Activated naive CD8-positive, alpha-beta T cell treated with anti-CD3 and anti-CD28 coated beads, Interleukin-2, amount 10 ng/mL, durations not matched to agents 7 days and 5 days (primary cell): ENCODE data around the gene RTN4RL2. TPM values are rescaled to one million over a fixed set of nuclear protein-coding genes. Genes with fewer than 3 reads are reported as not detected.

Source experiments
- total RNA-seq, 2 experiments: library from RNA; stranded (reverse); gene quantifications; one replicate each; pipeline ENCODE4 v1.2.3, GENCODE V29; 2021

The RTN4RL2 gene
- total RNA-seq, 2 experiments from 2014 or later: 0.96 to 1.6 TPM

Other genes with a start within 250 kb of the RTN4RL2 start
- gene APLNR, start 223.3 kb upstream of the RTN4RL2 start, total RNA-seq: not detected
- gene TNKS1BP1, start 135.6 kb upstream of the RTN4RL2 start, total RNA-seq: 10 to 100 TPM; 15.7 to 18.0 TPM
- 100 to 1,000 TPM; 127 to 130 TPM for gene SSRP1, start 124.6 kb upstream of the RTN4RL2 start, total RNA-seq
- gene P2RX3, start 122.2 kb upstream of the RTN4RL2 start, total RNA-seq: not detected
- gene PRG3, start 79.4 kb upstream of the RTN4RL2 start, total RNA-seq: not detected
- under 1 TPM in 1 of 2 experiments, not detected in 1; 0.25 TPM for gene PRG2, start 69.9 kb upstream of the RTN4RL2 start, total RNA-seq
- 10 to 100 TPM; 67.4 to 67.8 TPM for gene SLC43A3, start 33.4 kb upstream of the RTN4RL2 start, total RNA-seq
- gene SLC43A1, start 55.2 kb downstream of the RTN4RL2 start, total RNA-seq: 10 to 100 TPM; 28.2 to 28.8 TPM
- gene TIMM10, start 70.2 kb downstream of the RTN4RL2 start, total RNA-seq: 10 to 100 TPM; 44.0 to 48.1 TPM
- gene SMTNL1, start 77.1 kb downstream of the RTN4RL2 start, total RNA-seq: not detected
- 100 to 1,000 TPM; 220 to 221 TPM for gene UBE2L6, start 107.1 kb downstream of the RTN4RL2 start, total RNA-seq
- under 1 TPM; 0.45 to 0.61 TPM for gene SERPING1, start 137.2 kb downstream of the RTN4RL2 start, total RNA-seq
- gene YPEL4, start 189.4 kb downstream of the RTN4RL2 start, total RNA-seq: 1 to 10 TPM; 6.9 to 7.1 TPM
- 10 to 100 TPM; 17.3 to 18.2 TPM for gene CLP1, start 197.2 kb downstream of the RTN4RL2 start, total RNA-seq
- gene ZDHHC5, start 207.6 kb downstream of the RTN4RL2 start, total RNA-seq: 10 to 100 TPM; 76.3 to 78.4 TPM